ENCODE data around the gene TIMM44. TPM values are rescaled to one million over a fixed set of nuclear protein-coding genes. Genes with fewer than 3 reads are reported as not detected.

Gene TIMM44
- total RNA-seq, 1 donor from 2014 or later, result 89.1 TPM

- Histone ChIP-seq H3K4me3 (no peak overlapping the region), H3K27ac (replicated peaks) (no peak overlapping the region), H3K27me3 (ENCODE audit: low read depth) (no peaks in the 10 kb centered on the region), H3K9me3 (replicated peaks) (no peaks in the 10 kb centered on the region), H3K4me1 (peaks cover 55% of the 10 kb centered on the region), H3K36me3 (peaks cover 72% of the 10 kb centered on the region)
- intact Hi-C loops (cut with micrococcal nuclease), result no loop called here
- no peak for DNase-seq
- no peak for TF ChIP-seq CTCF (IDR thresholded peaks at IDR 0.05; ENCODE audit: borderline replicate concordance)
Observed at GRCh38 chr19:7979559-7979958, 36.1 kb upstream of the TIMM44 start.

- Histone ChIP-seq H3K4me3 (no peak overlapping the region), H3K9me3 (replicated peaks) (no peaks in the 10 kb centered on the region), H3K36me3 (peaks cover 66% of the 10 kb centered on the region), H3K27me3 (ENCODE audit: low read depth) (no peaks in the 10 kb centered on the region), H3K4me1 (peaks cover 55% of the 10 kb centered on the region), H3K27ac (replicated peaks) (no peak overlapping the region)
- DNase-seq, result no peak
- intact Hi-C loops (cut with micrococcal nuclease), result no loop called here
- TF ChIP-seq CTCF (IDR thresholded peaks at IDR 0.05; ENCODE audit: borderline replicate concordance), result no peak
Observed at GRCh38 chr19:7979011-7979410, 35.5 kb upstream of the TIMM44 start.

- no peak overlapping the region for H3K4me3 ChIP-seq
- TF ChIP-seq CTCF (IDR thresholded peaks at IDR 0.05; ENCODE audit: borderline replicate concordance), result no peak
- H3K36me3 ChIP-seq, result peaks cover 66% of the 10 kb centered on the region
- intact Hi-C loops (cut with micrococcal nuclease), result no loop called here
- H3K9me3 ChIP-seq (replicated peaks), result no peaks in the 10 kb centered on the region
- DNase-seq, result no peak
- no peaks in the 10 kb centered on the region for H3K27me3 ChIP-seq (ENCODE audit: low read depth)
- no peak overlapping the region for H3K27ac ChIP-seq (replicated peaks)
- H3K4me1 ChIP-seq, result peaks cover 52% of the 10 kb centered on the region
Observed at GRCh38 chr19:7978179-7978825, 34.8 kb upstream of the TIMM44 start.

- Histone ChIP-seq H3K4me1 (peaks cover 50% of the 10 kb centered on the region), H3K9me3 (replicated peaks) (no peaks in the 10 kb centered on the region), H3K27ac (replicated peaks) (no peak overlapping the region), H3K4me3 (no peak overlapping the region), H3K27me3 (ENCODE audit: low read depth) (no peaks in the 10 kb centered on the region), H3K36me3 (peaks cover 67% of the 10 kb centered on the region)
- intact Hi-C loops (cut with micrococcal nuclease), result no loop called here
- TF ChIP-seq CTCF (IDR thresholded peaks at IDR 0.05; ENCODE audit: borderline replicate concordance), result no peak
- DNase-seq, result no peak
Observed at GRCh38 chr19:7977723-7978040, 34.2 kb upstream of the TIMM44 start.

GRCh38 chr19:7977021-7977722, 33.7 kb upstream of the TIMM44 start:
- H3K27me3 ChIP-seq (ENCODE audit: low read depth), result no peaks in the 10 kb centered on the region
- peaks cover 44% of the 10 kb centered on the region for H3K4me1 ChIP-seq
- peaks cover 69% of the 10 kb centered on the region for H3K36me3 ChIP-seq
- no peaks in the 10 kb centered on the region for H3K9me3 ChIP-seq (replicated peaks)
- DNase-seq, result no peak
- H3K4me3 ChIP-seq, result no peak overlapping the region
- intact Hi-C loops (cut with micrococcal nuclease), result no loop called here
- TF ChIP-seq CTCF (IDR thresholded peaks at IDR 0.05; ENCODE audit: borderline replicate concordance), result no peak
- H3K27ac ChIP-seq (replicated peaks), result no peak overlapping the region

All from left ventricle myocardium inferior (tissue), 1 donor.